ENCODE results near the gene HPCAL1.

The HPCAL1 gene

DNA sequence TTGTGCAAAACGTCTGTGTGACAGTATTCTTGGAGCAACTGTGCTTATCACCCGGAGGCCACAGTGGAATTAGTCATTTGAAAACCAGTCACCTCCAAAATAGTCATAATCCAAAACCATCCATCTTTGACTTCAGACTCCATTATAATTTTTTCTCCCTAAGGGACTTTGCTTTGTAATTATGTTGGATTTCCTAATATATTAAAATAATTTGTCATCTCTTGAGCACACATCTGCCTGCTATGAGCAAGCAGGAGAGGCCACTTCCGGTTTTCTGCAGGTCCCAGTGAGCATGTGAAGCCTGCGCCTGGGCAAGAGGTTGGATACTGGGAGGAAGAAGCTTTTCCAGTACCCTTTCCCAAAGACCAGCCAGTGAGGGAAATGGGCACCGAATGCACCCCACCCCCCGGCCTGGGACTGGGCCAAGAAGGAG is 87.7 kb downstream of the HPCAL1 start:
- DNase-seq: no peak
- peaks cover 0 to 2% (median 0%) of the 10 kb centered on the region in 4 experiments for H3K36me3 ChIP-seq (ENCODE audit: control insufficient read depth in 4 of 4, insufficient read depth in 4 of 4, low read length in 3 of 4)
- no peaks in the 10 kb centered on the region for H3K27me3 ChIP-seq (replicated peaks in 2 of 5; ENCODE audit: control insufficient read depth in 4 of 5, insufficient read depth in 5 of 5, low read length in 4 of 5)
- no peaks in the 10 kb centered on the region for H3K9me3 ChIP-seq (ENCODE audit: control extremely low read depth in 1 of 5, control insufficient read depth in 4 of 5, insufficient read depth in 2 of 5, low read depth in 1 of 5, low read length in 4 of 5)
- WGBS (ENCODE audit: insufficient coverage): 61% methylated on average over 4 of the region's 6 CpGs
- ChIA-PET CTCF (interaction anchor here (0.8 to 11.4 kb wide), 5 partner anchors 8 to 265 kb away, joined by 3 to 94 read pairs (median 8); no protein-coding TSS in a partner anchor), POLR2A (interaction anchor here (0.5 to 0.7 kb wide), 2 partner anchors 13 to 36 kb away, joined by 3 to 4 read pairs; no protein-coding TSS in a partner anchor)
- no peak overlapping the region for H3K4me3 ChIP-seq (ENCODE audit: control insufficient read depth in 1 of 7, extremely low read depth in 1 of 7, insufficient read depth in 4 of 7, low read depth in 2 of 7, low read length in 6 of 7)
- H3K4me1 ChIP-seq (ENCODE audit: control extremely low read depth in 1 of 4, control insufficient read depth in 4 of 4, insufficient read depth in 4 of 4, low read length in 3 of 4): peaks cover 2 to 58% (median 51%) of the 10 kb centered on the region in 4 experiments
- no peak overlapping the region for H3K27ac ChIP-seq (ENCODE audit: insufficient read depth in 1 of 2, low read depth in 1 of 2, low read length in 2 of 2, poor library complexity in 1 of 2, severe bottlenecking in 2 of 2)

- Histone ChIP-seq H3K9me3 (ENCODE audit: control extremely low read depth in 1 of 5, control insufficient read depth in 4 of 5, insufficient read depth in 2 of 5, low read depth in 1 of 5, low read length in 4 of 5) (no peaks in the 10 kb centered on the region), H3K36me3 (ENCODE audit: control insufficient read depth in 4 of 4, insufficient read depth in 4 of 4, low read length in 3 of 4) (no peaks in the 10 kb centered on the region), H3K4me1 (ENCODE audit: control extremely low read depth in 1 of 4, control insufficient read depth in 4 of 4, insufficient read depth in 4 of 4, low read length in 3 of 4) (peaks cover 2 to 46% (median 38%) of the 10 kb centered on the region in 4 experiments), H3K4me3 (ENCODE audit: control insufficient read depth in 1 of 7, extremely low read depth in 1 of 7, insufficient read depth in 4 of 7, low read depth in 2 of 7, low read length in 6 of 7) (no peak overlapping the region), H3K27me3 (replicated peaks in 2 of 5; ENCODE audit: control insufficient read depth in 4 of 5, insufficient read depth in 5 of 5, low read length in 4 of 5) (no peaks in the 10 kb centered on the region), H3K27ac (ENCODE audit: insufficient read depth in 1 of 2, low read depth in 1 of 2, low read length in 2 of 2, poor library complexity in 1 of 2, severe bottlenecking in 2 of 2) (no peak overlapping the region)
- DNase-seq: no peak
- WGBS (ENCODE audit: insufficient coverage): 89% methylated on average over 4 of the region's 5 CpGs
- ChIA-PET CTCF (interaction anchor here (1.0 to 11.4 kb wide), 6 partner anchors 9 to 268 kb away, joined by 3 to 94 read pairs (median 4); no protein-coding TSS in a partner anchor), POLR2A (no interaction called here)
Observed at GRCh38 chr2:10392100-10392499, 89.4 kb downstream of the HPCAL1 start.

GRCh38 chr2:10392548-10392947 is 89.8 kb downstream of the HPCAL1 start:
- Histone ChIP-seq H3K4me3 (ENCODE audit: control insufficient read depth in 1 of 7, extremely low read depth in 1 of 7, insufficient read depth in 4 of 7, low read depth in 2 of 7, low read length in 6 of 7) (no peak overlapping the region), H3K27me3 (replicated peaks in 2 of 5; ENCODE audit: control insufficient read depth in 4 of 5, insufficient read depth in 5 of 5, low read length in 4 of 5) (no peaks in the 10 kb centered on the region), H3K36me3 (ENCODE audit: control insufficient read depth in 4 of 4, insufficient read depth in 4 of 4, low read length in 3 of 4) (no peaks in the 10 kb centered on the region), H3K4me1 (ENCODE audit: control extremely low read depth in 1 of 4, control insufficient read depth in 4 of 4, insufficient read depth in 4 of 4, low read length in 3 of 4) (peaks cover 2 to 46% (median 39%) of the 10 kb centered on the region in 4 experiments), H3K27ac (ENCODE audit: insufficient read depth in 1 of 2, low read depth in 1 of 2, low read length in 2 of 2, poor library complexity in 1 of 2, severe bottlenecking in 2 of 2) (no peak overlapping the region), H3K9me3 (ENCODE audit: control extremely low read depth in 1 of 5, control insufficient read depth in 4 of 5, insufficient read depth in 2 of 5, low read depth in 1 of 5, low read length in 4 of 5) (no peaks in the 10 kb centered on the region)
- no peak for DNase-seq
- ChIA-PET POLR2A (interaction anchor here (0.8 kb wide), 1 partner anchor 60 kb away, joined by 3 read pairs; no protein-coding TSS in a partner anchor), CTCF (interaction anchor here (1.0 to 11.4 kb wide), 7 partner anchors 10 to 89 kb away, joined by 3 to 94 read pairs (median 5); no protein-coding TSS in a partner anchor)
- 94% methylated on average over 5 of the region's 6 CpGs for WGBS (ENCODE audit: insufficient coverage)

DNA sequence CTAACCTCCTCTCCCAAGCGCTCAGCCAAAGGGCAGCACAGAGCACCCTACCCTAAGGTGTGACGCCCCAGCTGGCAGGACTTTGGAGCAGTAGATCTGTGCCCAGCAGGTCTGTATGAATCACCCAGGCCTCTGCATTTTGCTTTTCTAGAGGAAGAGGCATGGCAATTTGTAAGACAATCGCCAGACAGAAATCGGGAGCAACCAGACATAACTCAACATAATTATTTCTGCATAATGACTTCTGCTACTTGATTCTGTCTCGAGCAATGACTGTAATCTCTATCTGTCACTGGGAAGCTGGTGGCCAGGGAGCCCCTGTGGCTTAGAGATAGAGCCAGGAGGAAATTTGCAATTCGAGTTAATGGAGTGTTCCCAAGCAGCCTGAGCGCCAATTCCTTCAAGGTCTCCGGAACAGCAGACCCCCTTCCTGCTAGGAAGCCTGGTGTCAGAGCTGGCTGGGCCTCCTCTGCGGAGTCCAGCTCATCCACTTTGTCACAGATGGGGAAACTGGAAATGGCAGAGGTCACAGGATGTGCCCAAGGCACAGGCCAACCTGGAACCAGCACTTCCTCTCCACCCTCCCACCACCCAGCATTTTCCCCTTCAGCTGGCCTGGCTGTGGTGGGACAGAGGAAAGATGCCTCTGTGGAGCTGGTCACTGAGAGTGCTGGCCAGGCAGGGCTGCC is 90.4 kb downstream of the HPCAL1 start:
- ChIA-PET POLR2A (interaction anchor here (0.8 kb wide), 1 partner anchor 61 kb away, joined by 3 read pairs; no protein-coding TSS in a partner anchor), CTCF (interaction anchor here (0.8 to 11.4 kb wide), 7 partner anchors 9 to 89 kb away, joined by 3 to 94 read pairs (median 4); no protein-coding TSS in a partner anchor)
- peak in 2 of 3 donors; percentile 53 to 69 for DNase-seq
- Histone ChIP-seq H3K9me3 (ENCODE audit: control extremely low read depth in 1 of 5, control insufficient read depth in 4 of 5, insufficient read depth in 2 of 5, low read depth in 1 of 5, low read length in 4 of 5) (no peaks in the 10 kb centered on the region), H3K4me3 (ENCODE audit: control insufficient read depth in 1 of 7, extremely low read depth in 1 of 7, insufficient read depth in 4 of 7, low read depth in 2 of 7, low read length in 6 of 7) (peak overlapping the region in 1 of 7 experiments; percentile 4), H3K4me1 (ENCODE audit: control extremely low read depth in 1 of 4, control insufficient read depth in 4 of 4, insufficient read depth in 4 of 4, low read length in 3 of 4) (peaks cover 2 to 47% (median 42%) of the 10 kb centered on the region in 4 experiments), H3K36me3 (ENCODE audit: control insufficient read depth in 4 of 4, insufficient read depth in 4 of 4, low read length in 3 of 4) (no peaks in the 10 kb centered on the region), H3K27ac (ENCODE audit: insufficient read depth in 1 of 2, low read depth in 1 of 2, low read length in 2 of 2, poor library complexity in 1 of 2, severe bottlenecking in 2 of 2) (no peak overlapping the region), H3K27me3 (replicated peaks in 2 of 5; ENCODE audit: control insufficient read depth in 4 of 5, insufficient read depth in 5 of 5, low read length in 4 of 5) (no peaks in the 10 kb centered on the region)
- WGBS (ENCODE audit: insufficient coverage): 32% methylated on average over 7 of the region's 9 CpGs

- no peak overlapping the region for H3K27ac ChIP-seq (ENCODE audit: insufficient read depth in 1 of 2, low read depth in 1 of 2, low read length in 2 of 2, poor library complexity in 1 of 2, severe bottlenecking in 2 of 2)
- ChIA-PET CTCF (interaction anchor here (0.8 to 11.4 kb wide), 7 partner anchors 9 to 88 kb away, joined by 3 to 94 read pairs (median 4); no protein-coding TSS in a partner anchor), POLR2A (interaction anchor here (0.8 kb wide), 1 partner anchor 62 kb away, joined by 3 read pairs; no protein-coding TSS in a partner anchor)
- no peaks in the 10 kb centered on the region for H3K36me3 ChIP-seq (ENCODE audit: control insufficient read depth in 4 of 4, insufficient read depth in 4 of 4, low read length in 3 of 4)
- no peaks in the 10 kb centered on the region for H3K27me3 ChIP-seq (replicated peaks in 2 of 5; ENCODE audit: control insufficient read depth in 4 of 5, insufficient read depth in 5 of 5, low read length in 4 of 5)
- H3K9me3 ChIP-seq (ENCODE audit: control extremely low read depth in 1 of 5, control insufficient read depth in 4 of 5, insufficient read depth in 2 of 5, low read depth in 1 of 5, low read length in 4 of 5): no peaks in the 10 kb centered on the region
- peaks cover 2 to 49% (median 44%) of the 10 kb centered on the region in 4 experiments for H3K4me1 ChIP-seq (ENCODE audit: control extremely low read depth in 1 of 4, control insufficient read depth in 4 of 4, insufficient read depth in 4 of 4, low read length in 3 of 4)
- 88% methylated on average over 4 of the region's 4 CpGs for WGBS (ENCODE audit: insufficient coverage)
- no peak for DNase-seq
- H3K4me3 ChIP-seq (ENCODE audit: control insufficient read depth in 1 of 7, extremely low read depth in 1 of 7, insufficient read depth in 4 of 7, low read depth in 2 of 7, low read length in 6 of 7): no peak overlapping the region
Observed at GRCh38 chr2:10393640-10393982, 90.9 kb downstream of the HPCAL1 start.

- ChIA-PET CTCF (interaction anchor here (11.4 kb wide), 1 partner anchor 11 kb away, joined by 94 read pairs; no protein-coding TSS in a partner anchor), POLR2A (no interaction called here)
- 99% methylated on average over 8 of the region's 14 CpGs for WGBS (ENCODE audit: insufficient coverage)
Observed at GRCh38 chr2:10395893-10396292, 93.2 kb downstream of the HPCAL1 start.

GRCh38 chr2:10396464-10396863 is 93.8 kb downstream of the HPCAL1 start:
- Histone ChIP-seq H3K36me3 (ENCODE audit: control insufficient read depth in 4 of 4, insufficient read depth in 4 of 4, low read length in 3 of 4) (no peaks in the 10 kb centered on the region), H3K27me3 (replicated peaks in 2 of 5; ENCODE audit: control insufficient read depth in 4 of 5, insufficient read depth in 5 of 5, low read length in 4 of 5) (no peaks in the 10 kb centered on the region), H3K9me3 (ENCODE audit: control extremely low read depth in 1 of 5, control insufficient read depth in 4 of 5, insufficient read depth in 2 of 5, low read depth in 1 of 5, low read length in 4 of 5) (no peaks in the 10 kb centered on the region), H3K4me3 (ENCODE audit: control insufficient read depth in 1 of 7, extremely low read depth in 1 of 7, insufficient read depth in 4 of 7, low read depth in 2 of 7, low read length in 6 of 7) (no peak overlapping the region), H3K27ac (ENCODE audit: insufficient read depth in 1 of 2, low read depth in 1 of 2, low read length in 2 of 2, poor library complexity in 1 of 2, severe bottlenecking in 2 of 2) (no peak overlapping the region), H3K4me1 (ENCODE audit: control extremely low read depth in 1 of 4, control insufficient read depth in 4 of 4, insufficient read depth in 4 of 4, low read length in 3 of 4) (peaks cover 4 to 58% (median 51%) of the 10 kb centered on the region in 4 experiments)
- WGBS (ENCODE audit: insufficient coverage): 94% methylated on average over 12 of the region's 13 CpGs
- DNase-seq: no peak
- POLR2A ChIA-PET: no interaction called here
- CTCF ChIA-PET: interaction anchor here (2.1 to 11.4 kb wide), 2 partner anchors 11 to 14 kb away, joined by 7 to 94 read pairs; no protein-coding TSS in a partner anchor

More at GRCh38 chr2:10395893-10396292, 93.2 kb downstream of the HPCAL1 start:
- DNase-seq: no peak
- no peaks in the 10 kb centered on the region for H3K36me3 ChIP-seq (ENCODE audit: control insufficient read depth in 4 of 4, insufficient read depth in 4 of 4, low read length in 3 of 4)
- H3K4me1 ChIP-seq (ENCODE audit: control extremely low read depth in 1 of 4, control insufficient read depth in 4 of 4, insufficient read depth in 4 of 4, low read length in 3 of 4): peaks cover 2 to 53% (median 47%) of the 10 kb centered on the region in 4 experiments
- H3K27me3 ChIP-seq (replicated peaks in 2 of 5; ENCODE audit: control insufficient read depth in 4 of 5, insufficient read depth in 5 of 5, low read length in 4 of 5): no peaks in the 10 kb centered on the region
- no peak overlapping the region for H3K27ac ChIP-seq (ENCODE audit: insufficient read depth in 1 of 2, low read depth in 1 of 2, low read length in 2 of 2, poor library complexity in 1 of 2, severe bottlenecking in 2 of 2)
- H3K9me3 ChIP-seq (ENCODE audit: control extremely low read depth in 1 of 5, control insufficient read depth in 4 of 5, insufficient read depth in 2 of 5, low read depth in 1 of 5, low read length in 4 of 5): no peaks in the 10 kb centered on the region
- H3K4me3 ChIP-seq (ENCODE audit: control insufficient read depth in 1 of 7, extremely low read depth in 1 of 7, insufficient read depth in 4 of 7, low read depth in 2 of 7, low read length in 6 of 7): no peak overlapping the region
